ENCODE measurements around the gene FASTK. TPM values are rescaled to one million over a fixed set of nuclear protein-coding genes. Genes with fewer than 3 reads are reported as not detected.

The FASTK gene
- total RNA-seq, 4 donors from 2014 or later, result 51.3 to 82.2 (median 60.8) TPM

DNA sequence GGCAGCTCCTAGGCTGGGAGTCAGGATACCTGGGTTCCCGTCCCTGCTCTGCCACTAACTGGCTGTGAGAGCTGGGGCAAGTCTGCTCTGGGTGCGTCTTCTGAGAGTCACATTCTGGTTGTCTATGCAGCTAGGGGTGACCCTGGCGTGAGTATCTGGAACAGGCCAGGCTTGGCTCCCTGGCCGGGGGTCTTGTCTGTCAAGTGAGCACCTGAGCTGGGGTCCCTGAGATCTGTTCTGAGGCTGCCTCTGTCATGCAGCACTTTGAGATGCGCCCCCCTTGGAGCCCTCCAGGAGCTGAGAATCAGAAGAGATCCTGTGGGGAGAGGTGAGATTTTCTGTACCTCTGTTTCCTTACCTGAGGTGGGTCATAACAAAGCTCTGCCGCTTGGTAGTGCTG, 13.1 kb upstream of the FASTK start:
- ATAC-seq, result no peak
- Histone ChIP-seq H3K4me1 (peaks cover 4 to 72% (median 33%) of the 10 kb centered on the region in 3 donors), H3K27ac (no peak overlapping the region), H3K9me3 (no peaks in the 10 kb centered on the region), H3K27me3 (no peaks in the 10 kb centered on the region), H3K4me3 (no peak overlapping the region), H3K36me3 (peaks cover 0 to 14% of the 10 kb centered on the region in 2 donors)
- TF ChIP-seq EP300 (IDR thresholded peaks at IDR 0.05) (no peak), POLR2A (IDR thresholded peaks at IDR 0.05) (no peak), POLR2AphosphoS5 (IDR thresholded peaks at IDR 0.05) (no peak)
- TF ChIP-seq, protein P1, sequence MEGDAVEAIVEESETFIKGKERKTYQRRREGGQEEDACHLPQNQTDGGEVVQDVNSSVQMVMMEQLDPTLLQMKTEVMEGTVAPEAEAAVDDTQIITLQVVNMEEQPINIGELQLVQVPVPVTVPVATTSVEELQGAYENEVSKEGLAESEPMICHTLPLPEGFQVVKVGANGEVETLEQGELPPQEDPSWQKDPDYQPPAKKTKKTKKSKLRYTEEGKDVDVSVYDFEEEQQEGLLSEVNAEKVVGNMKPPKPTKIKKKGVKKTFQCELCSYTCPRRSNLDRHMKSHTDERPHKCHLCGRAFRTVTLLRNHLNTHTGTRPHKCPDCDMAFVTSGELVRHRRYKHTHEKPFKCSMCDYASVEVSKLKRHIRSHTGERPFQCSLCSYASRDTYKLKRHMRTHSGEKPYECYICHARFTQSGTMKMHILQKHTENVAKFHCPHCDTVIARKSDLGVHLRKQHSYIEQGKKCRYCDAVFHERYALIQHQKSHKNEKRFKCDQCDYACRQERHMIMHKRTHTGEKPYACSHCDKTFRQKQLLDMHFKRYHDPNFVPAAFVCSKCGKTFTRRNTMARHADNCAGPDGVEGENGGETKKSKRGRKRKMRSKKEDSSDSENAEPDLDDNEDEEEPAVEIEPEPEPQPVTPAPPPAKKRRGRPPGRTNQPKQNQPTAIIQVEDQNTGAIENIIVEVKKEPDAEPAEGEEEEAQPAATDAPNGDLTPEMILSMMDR (IDR thresholded peaks at IDR 0.05), result no peak
- 100% methylated on average over 1 of the region's 6 CpGs; no CpG with 5 or more reads in 1 of the 2 donors for WGBS, 2 donors (ENCODE audit: low coverage in 1 of 2)

DNA sequence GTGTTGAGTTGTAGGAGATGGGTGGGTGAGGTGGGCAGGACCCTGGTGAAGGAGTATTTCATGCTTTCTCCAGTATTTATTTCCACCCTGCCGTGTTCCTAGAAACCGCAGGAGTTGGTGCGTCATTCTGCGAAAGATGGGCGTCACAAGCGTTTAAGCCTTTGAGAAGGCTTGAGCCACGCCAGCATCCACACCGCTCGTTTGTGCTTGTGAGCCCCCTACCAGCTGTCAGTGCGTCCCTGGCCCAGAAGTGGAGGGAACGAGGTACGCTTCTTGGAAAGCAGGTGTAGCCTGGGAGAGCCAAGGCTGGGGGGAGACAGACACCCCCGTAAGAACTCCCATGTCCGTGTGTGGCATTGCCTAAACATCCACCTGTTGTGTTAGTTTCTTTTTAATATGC, 11.4 kb upstream of the FASTK start:
- TF ChIP-seq POLR2AphosphoS5 (IDR thresholded peaks at IDR 0.05) (no peak), EP300 (IDR thresholded peaks at IDR 0.05) (no peak), POLR2A (IDR thresholded peaks at IDR 0.05) (no peak)
- TF ChIP-seq, protein P1 (IDR thresholded peaks at IDR 0.05), result no peak
- H3K4me1 ChIP-seq, result peaks cover 11 to 89% (median 44%) of the 10 kb centered on the region in 3 donors
- H3K27ac ChIP-seq, result peak overlapping the region in 2 of 4 donors; percentile 89 to 98
- 82 to 85% methylated on average over 14 of the region's 14 CpGs for WGBS, 2 donors (ENCODE audit: low coverage in 1 of 2)
- no peak for ATAC-seq
- peaks cover 0 to 14% of the 10 kb centered on the region in 2 donors for H3K36me3 ChIP-seq
- H3K27me3 ChIP-seq, result no peaks in the 10 kb centered on the region
- no peak overlapping the region for H3K4me3 ChIP-seq
- H3K9me3 ChIP-seq, result no peaks in the 10 kb centered on the region

DNA sequence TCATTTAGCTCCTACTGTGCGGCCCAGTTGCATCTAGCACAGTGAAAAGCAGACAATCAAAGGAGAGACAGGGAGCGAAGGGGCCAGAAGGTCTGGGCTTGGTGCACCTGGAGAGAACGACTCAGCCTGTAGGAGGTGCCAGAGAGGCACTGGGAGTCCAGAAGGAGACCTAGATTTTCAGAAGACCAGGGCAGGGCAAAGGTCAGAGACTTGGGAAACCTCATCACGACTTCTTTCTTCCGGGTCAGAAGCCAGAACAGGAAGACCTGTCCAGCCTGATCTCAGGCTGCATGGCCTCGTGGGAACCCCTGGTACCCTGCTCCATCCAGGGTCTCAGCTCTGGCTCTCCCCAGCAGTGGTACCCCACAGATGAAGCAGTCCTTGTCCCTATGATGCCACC, 10.8 kb upstream of the FASTK start:
- Histone ChIP-seq H3K4me3 (no peak overlapping the region), H3K9me3 (no peaks in the 10 kb centered on the region), H3K4me1 (peaks cover 11 to 90% (median 44%) of the 10 kb centered on the region in 3 donors), H3K36me3 (peaks cover 0 to 14% of the 10 kb centered on the region in 2 donors), H3K27ac (peak overlapping the region in 2 of 4 donors; percentile 89 to 98), H3K27me3 (no peaks in the 10 kb centered on the region)
- no peak for ATAC-seq
- WGBS, 2 donors (ENCODE audit: low coverage in 1 of 2), result 0% methylated on average over 2 of the region's 6 CpGs; no CpG with 5 or more reads in 1 of the 2 donors
- TF ChIP-seq, protein P1 (IDR thresholded peaks at IDR 0.05), result peak in 2 of 4 experiments; percentile 8 to 51
- TF ChIP-seq POLR2A (IDR thresholded peaks at IDR 0.05), result no peak

DNA sequence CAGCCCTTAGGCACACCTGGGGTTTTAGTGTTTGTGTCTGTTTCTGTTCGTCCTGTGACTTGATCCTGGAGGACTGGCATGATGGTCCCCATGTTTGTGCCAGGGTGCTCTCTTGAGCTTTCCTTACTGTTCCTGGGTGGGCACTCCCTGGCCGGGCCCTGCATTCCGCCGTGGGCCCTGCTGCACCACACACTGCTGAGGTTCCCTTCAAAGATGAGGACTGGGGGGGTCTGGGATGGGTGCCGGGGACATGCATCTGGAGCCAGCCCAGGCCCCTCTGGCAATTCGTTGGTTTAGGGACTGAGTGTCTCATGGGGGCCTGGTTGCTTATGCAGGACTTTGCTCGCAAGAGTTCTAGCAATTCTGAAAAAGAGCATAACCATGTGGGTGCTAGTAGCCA, 10.4 kb upstream of the FASTK start:
- WGBS, 2 donors (ENCODE audit: low coverage in 1 of 2), result 80 to 100% methylated on average over 1 to 3 of the region's 7 CpGs
- no peaks in the 10 kb centered on the region for H3K9me3 ChIP-seq
- H3K27ac ChIP-seq, result peak overlapping the region in 3 of 4 donors; percentile 24 to 98 (median 89)
- TF ChIP-seq, protein P1 (IDR thresholded peaks at IDR 0.05), result no peak
- TF ChIP-seq EP300 (IDR thresholded peaks at IDR 0.05), result no peak
- TF ChIP-seq POLR2A (IDR thresholded peaks at IDR 0.05), result no peak
- no peak for TF ChIP-seq POLR2AphosphoS5 (IDR thresholded peaks at IDR 0.05)
- H3K27me3 ChIP-seq, result no peaks in the 10 kb centered on the region
- peaks cover 0 to 14% of the 10 kb centered on the region in 2 donors for H3K36me3 ChIP-seq
- H3K4me1 ChIP-seq, result peaks cover 11 to 88% (median 44%) of the 10 kb centered on the region in 3 donors
- ATAC-seq, result no peak
- H3K4me3 ChIP-seq, result no peak overlapping the region
